ENCODE results near the gene SCARF2.

DNA sequence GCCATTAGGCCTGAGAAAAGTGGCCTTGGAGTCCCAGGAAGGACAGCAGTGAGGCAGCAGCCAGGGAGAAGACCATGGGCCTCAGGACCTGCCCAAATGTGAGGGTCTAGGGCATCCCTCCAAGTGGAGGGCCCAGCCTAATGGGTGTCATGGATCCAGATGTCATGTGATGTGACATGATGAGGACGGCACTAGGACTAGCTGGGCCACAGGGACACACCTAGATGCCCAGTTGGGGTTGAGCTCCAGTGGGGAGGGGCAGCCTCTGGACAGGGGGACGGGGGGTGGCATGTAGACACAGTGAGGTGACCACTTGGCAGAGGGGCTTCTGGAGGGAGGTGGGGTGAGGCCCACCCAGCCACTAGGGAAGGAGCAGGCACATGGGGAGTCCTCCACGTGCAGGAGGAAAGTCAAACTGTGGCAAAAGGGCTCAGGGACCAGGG lies 5.4 kb downstream of the SCARF2 start:
- TF ChIP-seq POLR2AphosphoS5 (IDR thresholded peaks at IDR 0.05; ENCODE audit: low read depth, low read length) (no peak), POLR2A (IDR thresholded peaks at IDR 0.05; ENCODE audit: low read depth, low read length) (no peak)
